Non-pigmented ciliary epithelial cell (primary cell): ENCODE results near the gene PLCH2.
"Not testable (repeated sequence)": the region's sequence is repeated elsewhere in the genome, so short reads cannot be mapped to it uniquely, and the experiment has no call there.

Experiments
- DNase-seq: peaks from one replicate; pipeline ENCODE4 v3.0.0-alpha.2; 2010; ENCODE audit warnings: low read depth

The PLCH2 gene

GRCh38 chr1:2440346-2440745 lies 35.7 kb upstream of the PLCH2 start:
- not testable (repeated sequence) for DNase-seq

GRCh38 chr1:2441746-2442145 lies 34.3 kb upstream of the PLCH2 start:
- no peak for DNase-seq

- no peak for DNase-seq
Measured at GRCh38 chr1:2442661-2443060, 33.4 kb upstream of the PLCH2 start.

GRCh38 chr1:2443277-2444137 lies 32.6 kb upstream of the PLCH2 start:
- no peak for DNase-seq

GRCh38 chr1:2444138-2444591 lies 31.9 kb upstream of the PLCH2 start:
- no peak for DNase-seq

- DNase-seq = no peak
Measured at GRCh38 chr1:2445162-2445822, 30.8 kb upstream of the PLCH2 start.

GRCh38 chr1:2445823-2446215 lies 30.3 kb upstream of the PLCH2 start:
- no peak for DNase-seq

GRCh38 chr1:2446394-2446793 lies 29.7 kb upstream of the PLCH2 start:
- no peak for DNase-seq

- DNase-seq = no peak
Measured at GRCh38 chr1:2446861-2447260, 29.2 kb upstream of the PLCH2 start.

- no peak for DNase-seq
Measured at GRCh38 chr1:2447276-2448097, 28.6 kb upstream of the PLCH2 start.

GRCh38 chr1:2448098-2448445 lies 28.0 kb upstream of the PLCH2 start:
- no peak for DNase-seq

- DNase-seq = no peak
Measured at GRCh38 chr1:2449636-2450454, 26.2 kb upstream of the PLCH2 start.

GRCh38 chr1:2451741-2452140 lies 24.3 kb upstream of the PLCH2 start:
- DNase-seq = peak; percentile 71

- no peak for DNase-seq
Measured at GRCh38 chr1:2452201-2452931, 23.7 kb upstream of the PLCH2 start.

GRCh38 chr1:2452932-2453315 lies 23.2 kb upstream of the PLCH2 start:
- DNase-seq = no peak

GRCh38 chr1:2454227-2454626 lies 21.9 kb upstream of the PLCH2 start:
- DNase-seq = no peak

GRCh38 chr1:2455757-2456156 lies 20.3 kb upstream of the PLCH2 start:
- no peak for DNase-seq

GRCh38 chr1:2457444-2457843 lies 18.6 kb upstream of the PLCH2 start:
- no peak for DNase-seq

- DNase-seq = no peak
Measured at GRCh38 chr1:2458687-2459086, 17.4 kb upstream of the PLCH2 start.

- DNase-seq = not testable (repeated sequence)
Measured at GRCh38 chr1:2459102-2459753, 16.9 kb upstream of the PLCH2 start.

- DNase-seq = no peak
Measured at GRCh38 chr1:2459757-2460156, 16.3 kb upstream of the PLCH2 start.
